Vagina (tissue), 2 donors: Measurements from ENCODE around the gene SCAPER.

Source experiments
- POLR2AphosphoS5 ChIP-seq, 2 donors: sonication (generic); formaldehyde crosslinking; IDR thresholded peaks; one replicate each; pipeline ENCODE4 v1.9.0; 2017; ENCODE audit warnings: antibody characterized with exemption in 2 of 2, mild to moderate bottlenecking in 2 of 2, low read depth in 1 of 2; ENCODE audit not compliant: insufficient read depth in 1 of 2
- TF ChIP-seq, protein P1 (sequence below), 3 experiments: fragments of 450-650 bp in 2 of 3; fragments of 200-600 bp in 1 of 3; sonication (generic) in 1 of 3; IDR thresholded peaks; one replicate each; pipeline ENCODE4 v1.5.1; 2017 to 2019; ENCODE audit warnings: antibody characterized with exemption in 3 of 3, mild to moderate bottlenecking in 2 of 3, moderate library complexity in 2 of 3

DNA sequence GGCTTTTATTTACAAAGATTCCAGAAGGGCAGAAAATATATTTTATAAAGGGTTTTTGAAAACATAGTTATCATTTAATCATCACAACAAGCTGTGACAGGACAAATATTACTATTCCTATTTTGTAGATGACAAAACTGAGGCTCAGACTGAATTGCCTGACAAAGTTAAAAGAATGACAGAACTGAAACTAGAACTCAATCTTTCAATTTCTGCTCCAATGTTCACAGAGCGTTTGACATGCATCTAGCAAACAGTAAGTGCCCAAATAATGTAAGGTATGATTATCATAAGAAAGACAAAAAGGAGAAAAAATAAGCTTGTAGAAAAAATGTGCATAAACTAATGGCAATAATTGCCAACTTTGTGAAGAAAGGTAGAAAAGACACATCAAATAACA is 61.9 kb downstream of the SCAPER start:
- TF ChIP-seq, protein P1, sequence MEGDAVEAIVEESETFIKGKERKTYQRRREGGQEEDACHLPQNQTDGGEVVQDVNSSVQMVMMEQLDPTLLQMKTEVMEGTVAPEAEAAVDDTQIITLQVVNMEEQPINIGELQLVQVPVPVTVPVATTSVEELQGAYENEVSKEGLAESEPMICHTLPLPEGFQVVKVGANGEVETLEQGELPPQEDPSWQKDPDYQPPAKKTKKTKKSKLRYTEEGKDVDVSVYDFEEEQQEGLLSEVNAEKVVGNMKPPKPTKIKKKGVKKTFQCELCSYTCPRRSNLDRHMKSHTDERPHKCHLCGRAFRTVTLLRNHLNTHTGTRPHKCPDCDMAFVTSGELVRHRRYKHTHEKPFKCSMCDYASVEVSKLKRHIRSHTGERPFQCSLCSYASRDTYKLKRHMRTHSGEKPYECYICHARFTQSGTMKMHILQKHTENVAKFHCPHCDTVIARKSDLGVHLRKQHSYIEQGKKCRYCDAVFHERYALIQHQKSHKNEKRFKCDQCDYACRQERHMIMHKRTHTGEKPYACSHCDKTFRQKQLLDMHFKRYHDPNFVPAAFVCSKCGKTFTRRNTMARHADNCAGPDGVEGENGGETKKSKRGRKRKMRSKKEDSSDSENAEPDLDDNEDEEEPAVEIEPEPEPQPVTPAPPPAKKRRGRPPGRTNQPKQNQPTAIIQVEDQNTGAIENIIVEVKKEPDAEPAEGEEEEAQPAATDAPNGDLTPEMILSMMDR (IDR thresholded peaks at IDR 0.05) = no peak
- no peak for TF ChIP-seq POLR2AphosphoS5 (IDR thresholded peaks at IDR 0.05; ENCODE audit: insufficient read depth in 1 of 2, low read depth in 1 of 2)
